H1 (cell line): Measurements from ENCODE around the gene SSH2. TPM values are rescaled to one million over a fixed set of nuclear protein-coding genes. Genes with fewer than 3 reads are reported as not detected.

ENCODE experiments used
- CTCF ChIA-PET: fragments of 300-600 bp; sonication (Branson Sonifier 250); formaldehyde crosslinking; loops from one replicate; lab custom pipeline; 2021; ENCODE audit not compliant: partially characterized antibody; lab: Charles Lee
- POLR2A ChIA-PET: fragments of 300-600 bp; sonication (Branson Sonifier 250); formaldehyde crosslinking; loops from one replicate; lab custom pipeline; 2021; ENCODE audit warnings: inconsistent platforms; ENCODE audit not compliant: partially characterized antibody; lab: Charles Lee
- DNase-seq, 2 experiments: peaks; one replicate each; pipeline versions ENCODE4 v3.0.0 to v3.0.0-alpha.2; 2010 to 2022; ENCODE audit warnings: low spot score in 2 of 2, low read depth in 1 of 2, mixed read lengths in 1 of 2
- FAIRE-seq: peaks from 2 replicates; lab custom pipeline; 2011; peaks lifted over from hg19 to GRCh38; lab: Jason Lieb, UNC
- H2AFZ ChIP-seq: 2 replicates; pipeline ENCODE4 v1.8.1; 2012; ENCODE audit warnings: low read length, inconsistent platforms
- H2AK5ac ChIP-seq: 2 replicates; pipeline ENCODE4 v1.6.1; 2013; ENCODE audit warnings: low read depth, low read length
- H2BK120ac ChIP-seq: replicated peaks from 2 replicates; pipeline ENCODE3; 2013; ENCODE audit warnings: low read depth, low read length, inconsistent platforms
- H2BK12ac ChIP-seq: 2 replicates; pipeline ENCODE4 v1.6.1; 2013; ENCODE audit warnings: low read depth, low read length
- H2BK15ac ChIP-seq: 2 replicates; pipeline ENCODE4 v1.6.1; 2013; ENCODE audit warnings: low read length
- H2BK20ac ChIP-seq: 2 replicates; pipeline ENCODE4 v1.6.1; 2013; ENCODE audit warnings: low read length
- H2BK5ac ChIP-seq: 2 replicates; pipeline ENCODE4 v1.6.1; 2013; ENCODE audit warnings: low read depth, low read length
- H3K14ac ChIP-seq: 2 replicates; pipeline ENCODE4 v1.6.1; 2013; ENCODE audit warnings: inconsistent platforms; ENCODE audit not compliant: insufficient read length
- H3K18ac ChIP-seq: 2 replicates; pipeline ENCODE4 v1.6.1; 2013; ENCODE audit warnings: low read length; ENCODE audit errors: extremely low read depth
- H3K23ac ChIP-seq: 2 replicates; pipeline ENCODE4 v1.6.1; 2013; ENCODE audit warnings: inconsistent platforms; ENCODE audit not compliant: insufficient read length
- H3K23me2 ChIP-seq: 2 replicates; pipeline ENCODE4 v1.6.1; 2013; ENCODE audit warnings: low read depth, low read length
- H3K27ac ChIP-seq: 2 replicates; pipeline ENCODE4 v1.6.1; 2011; ENCODE audit warnings: low read depth, low read length, inconsistent platforms
- H3K27me3 ChIP-seq, 4 experiments: replicated peaks in 1 of 4; 1 replicate in 1 of 4; 2 replicates in 3 of 4; pipeline versions ENCODE4 v1.6.1 to v1.8.1; 2011 to 2013; ENCODE audit warnings: low read length in 3 of 4, mild to moderate bottlenecking in 3 of 4, inconsistent platforms in 2 of 4, mixed read lengths in 2 of 4, moderate library complexity in 1 of 4; ENCODE audit not compliant: control insufficient read depth in 3 of 4, insufficient read depth in 3 of 4; ENCODE audit errors: extremely low read depth in 1 of 4
- H3K36me3 ChIP-seq, 4 experiments: 2 replicates each; pipeline versions ENCODE4 v1.6.1 to v1.8.1; 2011 to 2013; ENCODE audit warnings: mild to moderate bottlenecking in 4 of 4, low read length in 3 of 4, moderate library complexity in 2 of 4, control low read depth in 1 of 4, inconsistent platforms in 1 of 4; ENCODE audit not compliant: insufficient read depth in 4 of 4, control insufficient read depth in 2 of 4
- H3K4ac ChIP-seq: replicated peaks from 2 replicates; pipeline ENCODE3; 2013; ENCODE audit warnings: low read length, low read depth, mixed read lengths, inconsistent platforms; ENCODE audit not compliant: insufficient read length
- H3K4me1 ChIP-seq, 4 experiments: replicated peaks in 1 of 4; 1 replicate in 1 of 4; 2 replicates in 3 of 4; pipeline versions ENCODE4 v1.6.1 to v1.8.1; 2011 to 2013; ENCODE audit warnings: low read length in 3 of 4, inconsistent platforms in 2 of 4, mixed read lengths in 1 of 4; ENCODE audit not compliant: insufficient read depth in 4 of 4, control insufficient read depth in 3 of 4
- H3K4me2 ChIP-seq, 2 experiments: 2 replicates each; pipeline versions ENCODE4 v1.6.1 to v1.8.1; 2011 to 2013; ENCODE audit warnings: low read depth in 2 of 2, low read length in 2 of 2, control low read depth in 1 of 2, inconsistent platforms in 1 of 2, mild to moderate bottlenecking in 1 of 2; ENCODE audit not compliant: insufficient read depth in 1 of 2
- H3K4me3 ChIP-seq, 4 experiments: fragments of 200-600, 300-600 bp in 1 of 4; sonication (generic), shearing (Covaris generic), sonication (Bioruptor Twin) in 1 of 4; 2 replicates each; pipeline versions ENCODE4 v1.5.1 to v1.8.1; 2011 to 2016; ENCODE audit warnings: low read length in 4 of 4, low read depth in 3 of 4, control low read depth in 2 of 4, inconsistent platforms in 2 of 4, mild to moderate bottlenecking in 2 of 4, mixed read lengths in 1 of 4, moderate library complexity in 1 of 4; ENCODE audit not compliant: insufficient read depth in 2 of 4; ENCODE audit errors: extremely low read depth in 1 of 4
- H3K56ac ChIP-seq: replicated peaks from 2 replicates; pipeline ENCODE3; 2013; ENCODE audit warnings: low read depth, mild to moderate bottlenecking, mixed read lengths, low read length, inconsistent platforms; ENCODE audit not compliant: insufficient read length
- H3K79me1 ChIP-seq: 2 replicates; pipeline ENCODE4 v1.6.1; 2013; ENCODE audit warnings: low read depth, low read length, control low read depth
- H3K79me2 ChIP-seq, 2 experiments: 2 replicates each; pipeline versions ENCODE4 v1.6.1 to v1.8.1; 2012 to 2013; ENCODE audit warnings: low read length in 2 of 2, mild to moderate bottlenecking in 2 of 2, inconsistent platforms in 1 of 2; ENCODE audit not compliant: insufficient read depth in 2 of 2, control insufficient read depth in 1 of 2
- H3K9ac ChIP-seq, 4 experiments: replicated peaks in 1 of 4; 1 replicate in 1 of 4; 2 replicates in 3 of 4; pipeline versions ENCODE4 v1.6.1 to v1.8.1; 2011 to 2013; ENCODE audit warnings: low read depth in 3 of 4, low read length in 3 of 4, control low read depth in 2 of 4, mild to moderate bottlenecking in 2 of 4, moderate library complexity in 2 of 4, inconsistent platforms in 1 of 4; ENCODE audit errors: extremely low read depth in 1 of 4
- H3K9me3 ChIP-seq, 2 experiments: 2 replicates each; pipeline versions ENCODE4 v1.6.1 to v1.8.1; 2012 to 2013; ENCODE audit warnings: mild to moderate bottlenecking in 2 of 2, moderate library complexity in 2 of 2, control low read depth in 1 of 2, inconsistent platforms in 1 of 2, low read depth in 1 of 2, low read length in 1 of 2, mixed read lengths in 1 of 2; ENCODE audit not compliant: insufficient read depth in 2 of 2
- H4K20me1 ChIP-seq, 2 experiments: replicated peaks in 1 of 2; 2 replicates each; pipeline versions ENCODE3 to v1.8.1; 2011 to 2013; ENCODE audit warnings: inconsistent platforms in 2 of 2, low read length in 2 of 2, mild to moderate bottlenecking in 1 of 2; ENCODE audit not compliant: insufficient read depth in 2 of 2, control insufficient read depth in 1 of 2
- H4K5ac ChIP-seq: 2 replicates; pipeline ENCODE4 v1.6.1; 2013; ENCODE audit warnings: low read length, low read depth, mixed read lengths, inconsistent platforms; ENCODE audit not compliant: insufficient read length
- H4K8ac ChIP-seq: 2 replicates; pipeline ENCODE4 v1.8.0; 2013; ENCODE audit warnings: mild to moderate bottlenecking, moderate library complexity, low read length, inconsistent platforms; ENCODE audit not compliant: insufficient read depth; ENCODE audit errors: extremely low read depth
- H4K91ac ChIP-seq: replicated peaks from 2 replicates; pipeline ENCODE3; 2013; ENCODE audit warnings: low read length, mixed read lengths, inconsistent platforms; ENCODE audit not compliant: insufficient read length
- BRCA1 ChIP-seq: IDR thresholded peaks from 2 replicates; pipeline ENCODE4 v1.6.1; 2012; ENCODE audit warnings: low read depth, low read length, improper control_type of control experiment
- CREB1 ChIP-seq: IDR thresholded peaks from 2 replicates; pipeline ENCODE4 v1.6.1; 2012; ENCODE audit warnings: inconsistent platforms
- CTBP2 ChIP-seq: IDR thresholded peaks from 2 replicates; pipeline ENCODE4 v1.7.0; 2011; ENCODE audit warnings: borderline replicate concordance, mild to moderate bottlenecking, moderate library complexity, mixed read lengths, low read length; ENCODE audit not compliant: insufficient read depth, insufficient read length
- FOSL1 ChIP-seq: IDR thresholded peaks from 2 replicates; pipeline ENCODE4 v1.6.1; 2011; ENCODE audit warnings: mild to moderate bottlenecking, low read depth, low read length, moderate library complexity; ENCODE audit not compliant: insufficient read depth
- GABPA ChIP-seq: IDR thresholded peaks from 2 replicates; pipeline ENCODE4 v1.6.1; 2011; ENCODE audit warnings: mild to moderate bottlenecking, low read length, moderate library complexity, borderline replicate concordance; ENCODE audit not compliant: insufficient read depth
- HDAC2 ChIP-seq, 2 experiments: fragments of 300-600 bp in 1 of 2; sonication (generic) in 1 of 2; IDR thresholded peaks; 2 replicates each; pipeline ENCODE4 v1.6.1; 2011 to 2012; ENCODE audit warnings: low read depth in 2 of 2, low read length in 2 of 2, mild to moderate bottlenecking in 2 of 2, moderate library complexity in 2 of 2, borderline replicate concordance in 1 of 2, inconsistent platforms in 1 of 2
- MAFK ChIP-seq: IDR thresholded peaks from 2 replicates; pipeline ENCODE4 v1.6.1; 2012; ENCODE audit warnings: low read depth, mild to moderate bottlenecking, improper control_type of control experiment, low read length
- POU5F1 ChIP-seq: IDR thresholded peaks from 2 replicates; pipeline ENCODE4 v1.6.1; 2011; ENCODE audit warnings: low read depth, mild to moderate bottlenecking, low read length, moderate library complexity
- SIN3A ChIP-seq, 2 experiments: IDR thresholded peaks in 1 of 2; conservative IDR thresholded peaks in 1 of 2; 2 replicates each; pipeline ENCODE4 v1.6.1; 2011 to 2012; ENCODE audit warnings: low read length in 2 of 2, improper control_type of control experiment in 1 of 2, low read depth in 1 of 2, mild to moderate bottlenecking in 1 of 2
- SP1 ChIP-seq: IDR thresholded peaks from 2 replicates; pipeline ENCODE4 v1.6.1; 2011; ENCODE audit warnings: low read depth, low read length
- YY1 ChIP-seq: IDR thresholded peaks from 2 replicates; pipeline ENCODE4 v1.6.1; 2011; ENCODE audit warnings: low read depth, mild to moderate bottlenecking, low read length
- WGBS, 2 experiments: shearing (Covaris generic) in 1 of 2; methylation state at CpG; one replicate each; pipeline versions ENCODE4 v1.1.6 to v1.1.7; 2013 to 2015; ENCODE audit warnings: low lambda C conversion rate in 2 of 2, mixed read lengths in 2 of 2, inconsistent platforms in 1 of 2, low coverage in 1 of 2, missing lambda C conversion rate in 1 of 2; ENCODE audit not compliant: insufficient replicate concordance in 2 of 2, insufficient coverage in 1 of 2, insufficient read length in 1 of 2; ENCODE audit errors: extremely low coverage in 1 of 2, missing lambda C conversion rate in 1 of 2; 5-methylcytosine and 5-hydroxymethylcytosine counted together
- polyA plus RNA-seq, 7 experiments: library from polyadenylated mRNA; depleted of rRNA in 3 of 7; stranded (reverse) in 5 of 7; unstranded in 2 of 7; fragments of >200 nt in 5 of 7; fragments of 200-250 nt in 2 of 7; gene quantifications; 1 replicate in 5 of 7; 2 replicates in 1 of 7; 4 replicates in 1 of 7; pipeline versions ENCODE4 v1.2.1 to v1.2.3, GENCODE V29; 2011 to 2013; ENCODE audit warnings: missing spikeins in 2 of 7, mixed read lengths in 2 of 7
- total RNA-seq: library from RNA; stranded (reverse); fragmentation: NEBNext Ultra II Directional; extraction: Animal tissue kit (Norgen Biotek cat#: 25700); gene quantifications from 2 replicates; pipeline ENCODE4 v1.2.1, GENCODE V29; 2021

Gene SSH2
- total and polyA plus RNA-seq, 2 of the 8 experiments (the other 6 are each of a cell fraction or from before 2014, with no cell fraction given) = 5.2 to 15.9 TPM

DNA sequence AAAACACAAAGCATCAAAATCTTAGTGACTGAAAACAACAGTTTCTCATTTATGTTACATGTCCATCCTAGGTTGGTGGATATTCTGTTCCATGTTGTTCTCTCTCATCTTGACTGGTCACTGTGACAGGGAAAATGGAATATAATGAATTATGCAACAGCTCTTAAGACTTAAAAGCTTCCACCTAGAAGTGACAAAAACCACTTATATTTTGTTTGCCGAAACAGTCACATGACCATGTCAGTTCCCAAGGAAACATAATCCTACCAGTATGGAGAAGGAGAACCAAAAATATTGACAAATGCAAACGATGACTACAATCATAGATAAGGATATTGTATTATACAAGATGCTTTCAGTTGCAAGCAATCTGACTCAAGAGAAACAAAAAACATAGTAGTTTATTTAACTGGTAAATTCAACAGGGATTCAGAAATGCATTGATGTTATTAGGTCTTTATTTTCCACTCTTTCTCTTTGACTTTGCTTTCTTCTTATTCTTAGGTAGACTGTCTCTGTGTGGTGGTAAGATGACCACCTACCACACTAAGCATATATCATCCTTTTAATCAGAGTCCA, 103.8 kb downstream of the SSH2 start:
- CTCF ChIA-PET = interaction anchor here (0.6 to 1.0 kb wide), 2 partner anchors 13 to 1435 kb away, joined by 3 read pairs; no protein-coding TSS in a partner anchor
- no peak overlapping the region; a peak in 1 of 7 replicates for H3K9ac ChIP-seq
- no peak overlapping the region for H3K27ac ChIP-seq
- FAIRE-seq = no peak
- no peaks in the 10 kb centered on the region for H3K9me3 ChIP-seq
- H2AFZ ChIP-seq = no peak overlapping the region
- no peak overlapping the region for H4K91ac ChIP-seq
- H3K23ac ChIP-seq = no peak overlapping the region
- H3K14ac ChIP-seq = no peak overlapping the region
- WGBS, 2 experiments = 87% methylated on average over 2 of the region's 2 CpGs; no CpG with 5 or more reads in 1 of the 2 experiments
- no peak overlapping the region for H3K18ac ChIP-seq
- no peak overlapping the region for H3K56ac ChIP-seq
- no peaks in the 10 kb centered on the region for H3K79me1 ChIP-seq
- H2BK20ac ChIP-seq = no peak overlapping the region
- H3K4me2 ChIP-seq = no peak overlapping the region
- no peak overlapping the region for H3K4ac ChIP-seq
- peaks cover 0 to 2% (median 0%) of the 10 kb centered on the region in 4 experiments; a peak in 1 of 7 replicates for H3K4me1 ChIP-seq
- POLR2A ChIA-PET = no interaction called here
- no peaks in the 10 kb centered on the region for H3K27me3 ChIP-seq
- H2BK5ac ChIP-seq = no peak overlapping the region
- H2BK12ac ChIP-seq = no peak overlapping the region
- H4K5ac ChIP-seq = no peak overlapping the region
- H3K4me3 ChIP-seq = no peak overlapping the region
- H4K8ac ChIP-seq = no peak overlapping the region
- H2BK15ac ChIP-seq = no peak overlapping the region
- no peaks in the 10 kb centered on the region for H3K23me2 ChIP-seq
- peaks cover 0 to 2% of the 10 kb centered on the region in 2 experiments for H4K20me1 ChIP-seq
- no peak overlapping the region for H2AK5ac ChIP-seq
- no peaks in the 10 kb centered on the region for H3K79me2 ChIP-seq
- H2BK120ac ChIP-seq = no peak overlapping the region
- no peak for TF ChIP-seq GABPA
- no peak for TF ChIP-seq SIN3A (conservative IDR thresholded peaks at IDR 0.05 in 1 of 2, IDR thresholded peaks at IDR 0.05 in 1 of 2; ENCODE audit: low read depth in 1 of 2, low read length in 2 of 2)
- no peak for TF ChIP-seq FOSL1
- TF ChIP-seq CTBP2 = no peak
- no peak for TF ChIP-seq YY1
- TF ChIP-seq HDAC2 (IDR thresholded peaks at IDR 0.05; ENCODE audit: borderline replicate concordance in 1 of 2, low read depth in 2 of 2, low read length in 2 of 2) = no peak
- no peak for TF ChIP-seq CREB1
- no peak for TF ChIP-seq POU5F1
- TF ChIP-seq SP1 = no peak
- no peak for TF ChIP-seq BRCA1
- TF ChIP-seq MAFK = no peak
- DNase-seq = no peak
- no peaks in the 10 kb centered on the region for H3K36me3 ChIP-seq
